HG03520 (cell line): ENCODE measurements around the gene COL6A6.

ENCODE experiments used
- ATAC-seq: cut with Tn5 transposase; IDR thresholded peaks from one replicate; pipeline ENCODE4 v1.9.1; 2021; ENCODE audit warnings: mild to moderate bottlenecking, moderate library complexity; ENCODE audit not compliant: unreplicated experiment

COL6A6 gene, protein sequence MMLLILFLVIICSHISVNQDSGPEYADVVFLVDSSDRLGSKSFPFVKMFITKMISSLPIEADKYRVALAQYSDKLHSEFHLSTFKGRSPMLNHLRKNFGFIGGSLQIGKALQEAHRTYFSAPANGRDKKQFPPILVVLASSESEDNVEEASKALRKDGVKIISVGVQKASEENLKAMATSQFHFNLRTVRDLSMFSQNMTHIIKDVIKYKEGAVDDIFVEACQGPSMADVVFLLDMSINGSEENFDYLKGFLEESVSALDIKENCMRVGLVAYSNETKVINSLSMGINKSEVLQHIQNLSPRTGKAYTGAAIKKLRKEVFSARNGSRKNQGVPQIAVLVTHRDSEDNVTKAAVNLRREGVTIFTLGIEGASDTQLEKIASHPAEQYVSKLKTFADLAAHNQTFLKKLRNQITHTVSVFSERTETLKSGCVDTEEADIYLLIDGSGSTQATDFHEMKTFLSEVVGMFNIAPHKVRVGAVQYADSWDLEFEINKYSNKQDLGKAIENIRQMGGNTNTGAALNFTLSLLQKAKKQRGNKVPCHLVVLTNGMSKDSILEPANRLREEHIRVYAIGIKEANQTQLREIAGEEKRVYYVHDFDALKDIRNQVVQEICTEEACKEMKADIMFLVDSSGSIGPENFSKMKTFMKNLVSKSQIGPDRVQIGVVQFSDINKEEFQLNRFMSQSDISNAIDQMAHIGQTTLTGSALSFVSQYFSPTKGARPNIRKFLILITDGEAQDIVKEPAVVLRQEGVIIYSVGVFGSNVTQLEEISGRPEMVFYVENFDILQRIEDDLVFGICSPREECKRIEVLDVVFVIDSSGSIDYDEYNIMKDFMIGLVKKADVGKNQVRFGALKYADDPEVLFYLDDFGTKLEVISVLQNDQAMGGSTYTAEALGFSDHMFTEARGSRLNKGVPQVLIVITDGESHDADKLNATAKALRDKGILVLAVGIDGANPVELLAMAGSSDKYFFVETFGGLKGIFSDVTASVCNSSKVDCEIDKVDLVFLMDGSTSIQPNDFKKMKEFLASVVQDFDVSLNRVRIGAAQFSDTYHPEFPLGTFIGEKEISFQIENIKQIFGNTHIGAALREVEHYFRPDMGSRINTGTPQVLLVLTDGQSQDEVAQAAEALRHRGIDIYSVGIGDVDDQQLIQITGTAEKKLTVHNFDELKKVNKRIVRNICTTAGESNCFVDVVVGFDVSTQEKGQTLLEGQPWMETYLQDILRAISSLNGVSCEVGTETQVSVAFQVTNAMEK (N-terminal part only)

DNA sequence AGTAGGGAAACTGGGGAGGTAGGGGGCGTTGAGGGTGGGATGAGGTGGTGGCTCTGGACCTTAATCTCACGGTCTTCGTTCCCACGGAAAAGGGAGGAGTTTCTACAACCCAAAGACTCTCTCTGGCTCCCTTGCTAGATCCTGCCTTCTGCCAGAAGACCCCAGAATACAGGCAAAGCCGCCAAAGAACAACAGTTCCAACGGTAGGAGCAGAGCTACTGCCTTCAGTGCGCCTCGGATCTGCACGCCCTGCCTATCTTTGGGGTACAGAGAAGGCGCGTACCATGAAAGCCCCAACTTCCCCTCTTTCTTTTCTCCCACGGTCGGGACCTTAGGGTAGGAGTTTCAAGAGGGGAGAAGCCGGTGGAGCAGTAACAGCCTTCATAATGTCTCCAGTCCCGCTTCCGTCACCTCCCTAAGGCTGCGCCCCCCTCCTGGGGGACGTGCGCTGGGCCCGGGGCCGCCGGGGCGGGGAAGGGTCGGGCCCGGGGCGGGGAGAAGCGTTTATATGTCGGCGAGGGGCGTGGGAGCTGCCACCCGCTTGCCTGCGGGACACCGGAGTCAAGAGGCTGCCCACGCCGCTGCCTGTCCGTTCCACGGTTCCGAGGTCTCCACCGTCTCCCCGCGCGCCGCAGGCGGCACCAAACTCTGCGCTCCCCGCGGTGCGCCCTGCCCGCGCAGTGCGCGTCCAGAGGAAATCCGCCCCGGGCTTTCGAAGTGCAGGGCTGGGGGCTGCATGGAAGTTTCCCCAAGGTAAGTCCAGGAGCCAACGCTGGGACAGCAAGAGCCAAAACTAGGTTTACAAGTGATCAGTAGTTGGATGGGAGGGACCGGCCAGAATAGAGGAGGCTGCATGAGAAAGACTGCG, at the start of gene COL6A6:
Gene COL6A6, plus strand, starts transcription at position 533 of the 868 bp plus-strand sequence. CDS start 43,188 bp downstream, outside the sequence.
- ATAC-seq: no peak

DNA sequence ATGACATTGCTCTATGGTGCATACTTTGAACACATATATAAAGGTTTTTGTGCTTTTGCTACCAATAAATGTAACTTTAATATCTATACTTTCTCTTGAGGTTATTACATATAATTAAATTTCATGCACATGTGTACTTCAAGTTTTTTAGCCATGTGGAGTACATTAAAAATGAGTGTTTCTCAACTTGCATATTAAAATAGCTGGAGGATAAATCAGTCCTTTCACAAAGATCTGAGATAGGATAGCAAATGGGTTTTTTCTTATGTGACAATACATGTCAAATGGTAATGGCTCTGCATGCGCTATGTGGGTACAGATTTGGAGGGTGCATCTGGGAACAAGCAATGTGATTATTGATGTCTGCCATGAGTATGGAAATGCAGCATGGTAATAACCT, 48.7 kb upstream of the COL6A6 start:
- no peak for ATAC-seq

DNA sequence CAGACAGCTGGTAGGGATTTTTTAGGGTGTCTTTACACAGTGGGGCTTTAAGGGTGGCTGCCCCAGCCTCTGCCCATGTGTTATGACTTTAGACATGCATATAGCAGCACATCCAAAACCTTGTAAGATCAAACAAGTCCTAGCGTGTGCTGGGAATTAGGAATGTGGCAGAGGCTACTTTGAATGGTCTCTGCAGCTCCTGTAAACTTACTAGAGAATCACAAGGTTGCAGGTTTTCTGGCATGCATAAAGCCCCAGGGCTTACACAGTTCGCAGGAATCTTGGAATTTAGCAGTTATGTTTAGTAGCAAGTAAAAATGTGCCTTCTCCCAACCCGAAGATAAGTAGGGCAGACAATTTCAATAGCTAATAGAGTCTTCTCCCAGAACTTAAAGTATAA, 46.9 kb upstream of the COL6A6 start:
- ATAC-seq: no peak

DNA sequence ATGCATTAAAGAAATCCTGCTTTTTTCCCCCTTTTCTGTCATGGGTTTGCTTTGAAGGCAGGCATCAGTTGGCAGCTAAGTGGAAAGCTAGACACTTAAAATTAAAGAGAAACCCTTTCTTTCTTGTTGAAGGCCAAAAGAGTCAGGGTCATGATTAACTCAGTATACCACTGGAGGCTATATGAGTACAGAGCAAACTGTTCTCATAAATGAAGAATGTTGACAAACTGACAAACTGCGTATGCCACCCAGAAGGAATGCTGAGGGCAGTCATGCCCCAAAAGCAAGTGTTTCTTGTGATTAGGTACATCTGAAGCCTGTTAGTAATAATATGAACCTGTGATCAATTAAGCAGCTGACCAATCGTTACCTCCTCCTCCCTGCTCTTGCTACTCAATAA, 43.6 kb upstream of the COL6A6 start:
- ATAC-seq: no peak

DNA sequence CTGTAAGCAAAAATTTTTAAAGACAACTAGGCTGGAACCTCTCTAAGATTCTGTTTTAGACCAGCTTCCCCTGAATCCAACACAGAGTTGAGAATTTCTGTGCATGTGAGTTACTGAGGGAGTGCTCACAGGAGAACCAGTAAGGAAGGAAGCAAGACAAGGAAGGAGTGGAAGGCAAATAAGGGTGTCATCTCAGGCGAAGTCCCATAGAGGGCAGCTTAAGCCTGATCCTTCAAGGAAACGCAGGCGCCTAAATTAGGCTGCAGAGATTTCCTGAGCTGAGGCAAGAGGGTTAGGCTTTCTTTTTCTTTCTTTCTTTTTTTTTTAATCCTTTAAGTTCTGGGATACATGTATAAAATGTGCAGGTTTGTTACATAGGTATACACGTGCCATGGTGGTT, 36.2 kb upstream of the COL6A6 start:
- no peak for ATAC-seq

DNA sequence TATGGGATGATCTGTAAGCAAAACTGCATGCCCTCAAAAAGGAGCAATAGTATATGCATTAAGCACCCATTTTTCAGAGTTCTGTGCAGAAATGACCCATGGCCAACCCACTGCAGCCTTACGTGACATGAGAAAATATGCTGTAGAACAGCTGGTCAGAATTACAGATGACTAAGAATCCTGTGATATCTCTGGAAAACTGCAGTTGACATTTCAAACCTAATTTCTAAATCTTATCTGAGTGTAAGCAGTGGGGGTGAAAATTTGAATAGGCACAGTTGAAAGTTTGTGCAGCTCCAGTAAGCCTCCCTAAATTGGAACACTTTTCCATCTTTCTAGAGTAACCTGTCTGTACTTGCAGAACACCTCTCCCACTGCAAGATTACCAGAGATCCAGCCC, 28.7 kb upstream of the COL6A6 start:
- no peak for ATAC-seq

DNA sequence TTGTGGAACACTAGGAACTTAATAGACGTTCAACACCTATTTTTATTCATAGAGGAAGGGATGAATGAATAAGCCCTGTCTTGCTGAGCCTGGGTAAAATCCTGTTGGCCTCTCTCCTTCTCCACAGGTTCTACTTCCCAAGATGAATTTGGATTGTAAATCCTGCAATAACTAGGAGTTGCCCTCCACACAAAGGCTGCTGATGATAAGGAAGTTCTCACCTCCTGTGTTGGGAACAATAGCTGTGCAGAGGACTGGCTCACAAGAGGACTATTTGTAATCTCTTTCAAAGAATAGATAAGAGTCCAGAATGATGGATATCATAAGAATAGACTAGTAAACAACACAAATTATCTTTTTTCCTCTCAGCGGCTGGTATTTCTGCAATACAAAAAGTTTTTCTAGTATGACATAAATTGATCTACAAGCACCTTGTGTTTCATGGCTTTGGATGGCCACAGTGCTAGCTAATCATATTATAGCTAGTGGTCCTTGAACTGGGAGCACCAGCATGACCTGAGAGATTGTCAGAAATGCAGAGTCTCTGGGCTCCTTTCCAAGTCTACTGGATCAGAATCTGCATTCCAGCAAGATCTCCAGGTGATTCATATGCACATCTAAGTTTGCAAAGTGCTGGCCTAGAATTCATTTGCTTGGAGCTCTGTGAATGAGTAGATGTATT, 28.1 kb upstream of the COL6A6 start:
- no peak for ATAC-seq

DNA sequence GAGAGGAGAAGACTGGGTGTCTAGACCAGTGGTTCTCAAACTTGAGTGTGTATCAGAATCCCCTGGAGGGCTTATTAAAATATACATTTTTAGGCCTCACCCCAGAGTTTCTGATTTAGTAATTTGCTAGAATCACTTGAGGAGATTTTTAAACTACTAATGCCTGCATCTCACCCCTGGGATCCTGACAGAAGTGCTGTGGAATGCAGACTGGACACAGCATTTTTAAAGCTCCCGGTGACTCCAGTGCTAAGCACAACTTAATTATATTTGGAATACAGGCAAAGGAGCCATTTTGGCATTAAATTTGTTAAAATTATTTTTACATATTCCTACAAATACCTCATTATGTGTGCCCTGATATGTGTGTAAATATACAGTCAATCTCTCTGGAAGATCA, 26.7 kb upstream of the COL6A6 start:
- no peak for ATAC-seq

DNA sequence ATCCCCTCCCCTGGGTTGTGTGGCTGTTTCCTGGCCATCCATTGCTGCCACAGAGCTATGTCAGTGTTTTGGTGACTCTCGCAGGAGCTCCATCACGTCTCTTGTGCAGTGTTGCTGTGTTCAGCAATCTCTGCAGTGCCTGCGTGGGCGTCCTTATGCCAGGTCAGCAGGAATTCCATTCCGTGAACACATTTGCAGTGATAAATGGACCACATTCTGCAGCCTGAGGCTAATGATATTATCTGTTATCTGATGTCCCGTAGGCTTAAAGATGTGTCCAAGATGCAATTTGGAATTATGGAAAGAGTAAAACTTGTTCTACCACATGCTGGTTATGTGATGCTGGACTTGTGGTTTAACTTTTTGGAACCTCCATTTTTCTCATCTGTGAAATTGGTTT, 25.5 kb upstream of the COL6A6 start:
- ATAC-seq: no peak

DNA sequence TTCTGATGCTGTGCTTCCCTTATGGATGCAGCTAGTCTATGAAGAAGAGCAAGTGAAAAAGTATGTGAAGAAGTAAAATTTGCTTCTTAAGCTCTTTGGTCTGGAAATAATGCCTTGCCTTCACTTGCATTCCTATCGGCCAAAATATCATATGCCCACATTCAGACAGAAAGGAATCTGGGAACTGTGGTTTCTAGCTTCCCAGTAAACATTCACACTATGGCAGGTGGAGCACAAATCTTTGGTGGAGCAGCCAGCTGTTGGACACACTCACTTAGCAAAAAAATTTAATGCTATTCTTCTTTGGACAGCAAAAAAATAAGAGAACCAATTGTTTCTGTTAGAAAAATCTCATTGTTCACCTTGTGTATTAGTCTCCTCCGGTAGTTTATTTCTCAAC, 12.3 kb upstream of the COL6A6 start:
- no peak for ATAC-seq

DNA sequence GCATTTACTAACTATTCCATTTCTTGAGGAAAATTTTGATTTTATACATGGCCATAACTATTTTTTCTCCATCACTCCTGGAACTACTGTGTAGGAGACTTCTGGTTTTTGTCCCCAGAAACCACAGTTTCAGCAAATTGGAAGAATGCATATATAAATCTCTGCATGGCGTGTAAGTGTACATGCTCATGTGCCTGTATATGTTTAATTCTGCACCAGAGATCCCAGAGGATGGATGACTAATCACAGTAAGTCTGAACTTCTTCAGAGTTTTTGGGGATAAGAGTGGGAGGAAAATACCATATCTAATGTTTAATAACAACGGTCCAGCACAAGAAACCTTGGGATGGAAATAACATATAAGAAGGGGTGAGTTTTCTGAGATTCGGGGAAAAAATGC, 10.9 kb upstream of the COL6A6 start:
- no peak for ATAC-seq

DNA sequence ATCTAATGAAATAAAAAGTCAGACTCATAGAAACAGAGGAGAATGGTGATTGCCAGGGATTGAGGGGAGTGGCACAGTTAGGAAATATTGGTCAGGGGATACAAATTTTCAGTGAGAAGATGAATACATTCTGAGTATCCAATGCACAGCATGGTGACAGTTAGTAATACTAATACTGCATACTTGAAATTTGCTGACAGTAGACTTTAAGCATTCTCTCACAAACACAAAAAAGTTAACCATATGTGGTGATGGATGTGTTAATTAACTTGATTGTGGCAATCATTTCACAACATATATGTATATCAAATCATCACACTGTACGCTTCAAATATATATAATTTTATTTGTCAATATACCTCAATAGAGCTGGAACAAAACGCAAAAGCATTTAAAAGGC, 9.2 kb upstream of the COL6A6 start:
- no peak for ATAC-seq

DNA sequence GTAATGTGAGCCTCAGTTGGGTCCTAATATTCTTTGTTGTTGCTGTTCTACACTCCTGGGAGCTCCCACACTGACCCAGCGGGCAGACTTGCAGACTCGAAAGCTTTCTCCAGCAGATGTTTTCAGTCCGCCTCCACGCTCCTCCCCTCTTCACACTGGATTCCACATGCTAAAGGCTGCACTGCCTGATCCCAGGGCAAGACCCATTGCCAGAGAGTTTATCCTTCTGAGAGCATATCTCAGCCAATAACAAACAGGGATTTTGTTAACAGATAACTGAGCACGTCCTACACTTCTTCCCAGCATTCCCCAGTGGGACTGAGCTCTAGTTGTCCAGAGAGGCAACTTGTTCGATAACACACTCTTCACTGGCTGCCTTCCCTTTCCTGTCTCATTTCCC, 8.0 kb upstream of the COL6A6 start:
- no peak for ATAC-seq

DNA sequence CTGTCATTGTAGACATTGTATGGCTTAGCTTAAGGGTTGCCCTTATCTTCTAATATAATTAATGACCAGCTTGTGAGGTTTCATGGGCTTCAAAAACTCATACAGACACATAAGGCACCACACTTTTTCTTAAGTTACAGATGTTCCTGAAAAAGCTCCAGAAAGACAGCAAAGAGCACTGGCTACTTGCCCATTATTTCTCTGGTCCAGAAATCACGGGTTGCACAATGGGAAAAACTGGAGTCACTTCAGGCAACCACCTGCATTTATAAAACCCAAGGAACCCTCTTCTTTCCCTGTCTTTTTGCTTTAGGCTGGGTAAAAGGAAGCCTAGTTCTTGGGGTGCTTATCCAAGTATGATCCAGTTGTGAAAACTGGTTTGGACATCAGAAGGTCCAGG, 2.3 kb upstream of the COL6A6 start:
- no peak for ATAC-seq

DNA sequence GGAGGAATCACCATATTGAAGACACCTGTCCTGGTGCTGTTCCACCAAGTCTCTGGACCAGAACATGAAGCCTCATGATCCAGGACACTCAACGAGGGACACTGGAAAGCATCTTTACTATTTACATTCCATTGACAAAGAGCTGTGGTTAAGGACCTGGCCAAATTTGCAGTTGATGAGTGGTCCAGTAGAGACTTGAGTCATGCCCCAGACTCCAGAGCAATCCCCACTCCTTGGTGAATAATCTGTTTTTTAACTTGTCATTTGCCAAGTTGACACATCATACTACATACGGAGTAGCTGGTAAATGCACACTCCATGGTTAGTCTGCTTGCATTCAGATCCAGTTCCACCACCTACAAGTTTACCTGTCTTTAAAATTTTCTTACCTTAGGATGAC, 1.2 kb upstream of the COL6A6 start:
- ATAC-seq: no peak

DNA sequence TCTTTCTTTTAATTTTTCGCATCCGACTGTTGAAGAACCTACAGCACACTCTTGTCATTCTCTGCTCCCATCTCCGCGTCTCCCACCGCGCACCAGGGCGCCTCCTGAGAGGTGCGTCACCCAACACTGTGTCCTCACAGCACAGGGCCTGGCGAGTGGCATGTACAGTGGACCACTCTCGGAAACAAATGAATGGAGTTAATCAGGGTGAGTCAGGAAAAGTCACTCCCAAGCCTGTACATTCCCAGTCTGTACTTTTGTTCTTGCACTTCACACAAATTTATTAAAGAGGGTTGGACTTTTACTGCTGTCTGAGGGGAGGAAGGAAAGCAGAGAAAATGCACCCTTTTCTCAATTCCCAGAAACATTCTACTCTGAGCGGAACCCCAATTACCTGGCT, 625 bp downstream of the COL6A6 start:
- no peak for ATAC-seq

DNA sequence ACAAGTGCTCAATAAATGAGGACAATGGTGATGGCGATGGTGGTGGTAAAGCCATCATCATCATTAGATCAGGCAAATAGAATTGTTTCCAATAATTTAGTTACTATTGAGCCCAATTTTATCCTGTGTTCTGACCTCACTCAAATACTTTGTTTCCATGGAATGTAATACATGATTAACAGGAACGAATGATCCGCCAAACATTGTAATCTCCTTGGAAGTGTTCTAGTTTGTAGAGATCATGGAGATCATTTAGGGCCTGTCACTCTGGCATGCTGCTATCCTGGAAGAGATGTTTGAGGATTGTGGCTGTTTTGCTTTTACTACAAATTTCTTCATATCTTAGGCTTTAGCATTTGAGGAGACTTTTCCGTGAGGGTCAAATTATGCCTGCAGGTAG, 2.8 kb downstream of the COL6A6 start:
- no peak for ATAC-seq

DNA sequence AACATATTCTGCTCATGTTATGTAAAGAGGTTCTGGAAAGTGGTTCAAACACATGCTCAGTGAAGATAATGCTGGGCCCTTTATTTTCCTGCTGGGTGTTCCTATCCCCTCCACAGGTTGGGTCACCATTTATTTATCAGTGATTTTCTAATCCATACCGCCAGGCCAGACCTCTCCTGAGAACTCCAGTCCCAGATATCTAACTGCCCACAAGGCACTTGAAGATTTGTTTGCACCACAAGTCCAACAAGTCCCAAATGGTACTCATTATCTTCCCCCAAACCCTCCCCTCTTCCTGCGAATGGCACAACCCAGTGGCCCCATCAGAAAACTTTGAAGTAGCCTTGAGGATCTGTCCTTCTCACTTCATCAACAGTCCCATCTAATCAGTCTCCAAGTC, 5.4 kb downstream of the COL6A6 start:
- no peak for ATAC-seq

DNA sequence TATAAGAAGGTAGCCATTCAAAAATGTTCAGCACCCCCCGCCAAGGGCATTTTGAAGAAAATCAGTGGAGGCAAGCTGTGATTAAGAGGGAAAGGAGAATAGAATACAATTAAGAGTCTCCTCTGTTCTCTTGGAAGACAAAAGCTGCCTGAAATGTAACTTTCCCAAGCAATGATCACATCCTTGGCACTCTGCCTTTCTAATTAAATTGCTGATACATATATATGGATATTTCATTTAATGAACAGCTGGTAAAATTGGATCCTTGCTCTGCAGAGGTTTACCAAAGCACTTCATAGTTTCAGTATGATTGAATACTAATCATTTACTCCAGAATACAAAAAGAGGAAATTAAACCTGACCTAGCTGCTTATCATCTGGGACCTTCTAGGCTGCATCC, 10.4 kb downstream of the COL6A6 start:
- no peak for ATAC-seq

DNA sequence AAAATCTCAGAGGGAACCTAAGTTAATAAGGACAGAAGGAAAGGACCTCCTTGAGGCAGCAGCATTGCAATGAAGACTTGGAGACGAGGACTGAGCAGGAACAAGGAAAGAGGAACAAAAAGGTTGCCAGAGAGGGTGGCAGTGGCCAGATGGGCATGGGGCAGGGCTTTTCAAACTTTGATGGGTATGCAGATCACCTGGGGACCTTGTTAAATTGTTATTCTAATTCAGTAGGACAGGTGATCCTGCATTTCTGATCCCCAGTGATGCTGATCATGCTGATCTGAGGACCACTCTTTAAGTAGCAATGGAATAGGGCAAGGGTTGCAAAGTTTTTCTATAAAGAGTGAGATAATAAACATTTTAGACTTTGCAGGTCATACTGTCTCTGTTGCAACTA, 11.1 kb downstream of the COL6A6 start:
- no peak for ATAC-seq
